SU-DHL-6 (cell line): Measurements from ENCODE around the gene PRKCZ.

Experiments
- CTCF ChIP-seq: fragments of 200-600 bp; sonication (generic); IDR thresholded peaks from one replicate; pipeline ENCODE4 v1.5.1; 2017; ENCODE audit warnings: antibody characterized with exemption, mild to moderate bottlenecking, low read length, moderate library complexity; ENCODE audit not compliant: insufficient read depth, poor library complexity, severe bottlenecking
- EZH2phosphoT487 ChIP-seq: fragments of 200-600 bp; sonication (generic), shearing (Covaris generic); conservative IDR thresholded peaks from 2 replicates; pipeline ENCODE4 v1.6.1; 2018; ENCODE audit warnings: mild to moderate bottlenecking, antibody characterized with exemption, low read length, moderate library complexity, mixed read lengths

- TF ChIP-seq CTCF: no peak
- no peak for TF ChIP-seq EZH2phosphoT487
Measured at GRCh38 chr1:2090216-2090890, 40.1 kb downstream of the PRKCZ start.
